OCI-LY7 (cell line): Measurements from ENCODE around the gene CMTM1.

Experiments used
- EZH2phosphoT487 ChIP-seq: fragments of 200-600 bp; sonication (generic); IDR thresholded peaks from 2 replicates; pipeline ENCODE4 v1.6.1; 2018; ENCODE audit warnings: low read depth, borderline replicate concordance, mild to moderate bottlenecking, mixed run types, antibody characterized with exemption, low read length, moderate library complexity, mixed read lengths
- TF ChIP-seq, protein P1 (sequence below): fragments of 200-600 bp; sonication (generic); conservative IDR thresholded peaks from 2 replicates; pipeline ENCODE4 v1.5.1; 2014; ENCODE audit warnings: mild to moderate bottlenecking, antibody characterized with exemption, low read length, moderate library complexity, mixed read lengths

DNA sequence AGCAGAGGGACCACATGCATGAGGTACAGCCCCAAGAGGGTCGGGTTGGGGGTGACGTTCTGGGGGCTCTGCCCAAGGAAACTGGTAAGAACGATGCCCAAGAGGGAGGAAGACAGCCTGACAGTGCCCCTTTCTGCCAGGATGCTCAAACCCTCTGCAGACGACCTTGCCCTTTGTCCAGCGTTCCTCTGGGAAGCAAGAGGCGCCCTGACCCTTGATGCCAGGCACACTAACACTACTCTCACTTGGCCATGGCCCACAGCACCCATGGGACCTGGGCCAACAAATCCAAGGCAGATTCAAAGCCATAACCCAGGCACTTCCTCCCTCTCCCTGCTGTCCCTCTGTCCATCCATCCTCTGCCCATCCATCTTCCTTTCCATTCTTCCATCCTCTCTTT, 36.8 kb upstream of the CMTM1 start:
- TF ChIP-seq, protein P1, sequence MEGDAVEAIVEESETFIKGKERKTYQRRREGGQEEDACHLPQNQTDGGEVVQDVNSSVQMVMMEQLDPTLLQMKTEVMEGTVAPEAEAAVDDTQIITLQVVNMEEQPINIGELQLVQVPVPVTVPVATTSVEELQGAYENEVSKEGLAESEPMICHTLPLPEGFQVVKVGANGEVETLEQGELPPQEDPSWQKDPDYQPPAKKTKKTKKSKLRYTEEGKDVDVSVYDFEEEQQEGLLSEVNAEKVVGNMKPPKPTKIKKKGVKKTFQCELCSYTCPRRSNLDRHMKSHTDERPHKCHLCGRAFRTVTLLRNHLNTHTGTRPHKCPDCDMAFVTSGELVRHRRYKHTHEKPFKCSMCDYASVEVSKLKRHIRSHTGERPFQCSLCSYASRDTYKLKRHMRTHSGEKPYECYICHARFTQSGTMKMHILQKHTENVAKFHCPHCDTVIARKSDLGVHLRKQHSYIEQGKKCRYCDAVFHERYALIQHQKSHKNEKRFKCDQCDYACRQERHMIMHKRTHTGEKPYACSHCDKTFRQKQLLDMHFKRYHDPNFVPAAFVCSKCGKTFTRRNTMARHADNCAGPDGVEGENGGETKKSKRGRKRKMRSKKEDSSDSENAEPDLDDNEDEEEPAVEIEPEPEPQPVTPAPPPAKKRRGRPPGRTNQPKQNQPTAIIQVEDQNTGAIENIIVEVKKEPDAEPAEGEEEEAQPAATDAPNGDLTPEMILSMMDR, result no peak
- no peak for TF ChIP-seq EZH2phosphoT487
